ENCODE results near the gene HSPA8. TPM values are rescaled to one million over a fixed set of nuclear protein-coding genes. Genes with fewer than 3 reads are reported as not detected.
"Not testable (repeated sequence)": the region's sequence is repeated elsewhere in the genome, so short reads cannot be mapped to it uniquely, and the experiment has no call there.

Gene HSPA8
- total and polyA plus RNA-seq, 5 donors from 2014 or later = 1,352 to 1,932 (median 1,515) TPM

DNA sequence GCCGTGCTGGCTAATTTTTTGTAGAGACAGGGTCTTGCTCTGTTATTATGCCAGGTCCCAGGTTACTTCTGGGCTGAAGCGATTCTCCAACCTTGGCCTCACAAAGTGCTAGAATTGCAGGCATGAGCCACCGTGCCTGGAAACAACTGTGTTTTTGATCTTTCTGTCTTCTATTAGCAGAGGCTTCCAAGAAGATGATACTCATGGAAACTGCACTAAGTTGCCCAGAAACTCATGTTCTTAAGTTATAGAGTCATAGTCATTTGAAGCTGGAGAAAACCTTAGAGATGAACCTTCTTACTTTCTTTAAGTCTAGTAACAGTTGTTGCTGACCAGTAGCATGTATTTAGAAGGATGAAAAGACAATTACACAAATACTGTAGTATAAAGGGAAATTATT, 37.1 kb upstream of the HSPA8 start:
- peaks cover 15% of the 10 kb centered on the region for H3K4me1 ChIP-seq (ENCODE audit: control insufficient read depth, insufficient read depth, low read length, poor library complexity, severe bottlenecking)
- no peak for ATAC-seq (ENCODE audit: low read depth in 2 of 2)
- H3K9me3 ChIP-seq (ENCODE audit: control insufficient read depth in 2 of 2, low read length in 2 of 2) = no peaks in the 10 kb centered on the region
- Mint-ChIP-seq H3K4me1 (peaks cover 17 to 31% (median 24%) of the 10 kb centered on the region in 4 donors), H3K36me3 (peaks cover 7% of the 10 kb centered on the region), H3K9me3 (no peaks in the 10 kb centered on the region), H3K4me3 (peak overlapping the region in 1 of 4 donors; percentile 43), H3K27me3 (no peaks in the 10 kb centered on the region), H3K27ac (no peak overlapping the region)
- H3K27me3 ChIP-seq (ENCODE audit: control insufficient read depth, insufficient read depth, low read length) = no peaks in the 10 kb centered on the region
- no peak overlapping the region for H3K4me3 ChIP-seq (ENCODE audit: low read depth, low read length)
- H3K36me3 ChIP-seq (ENCODE audit: control insufficient read depth, insufficient read depth, low read length) = no peaks in the 10 kb centered on the region
- DNase-seq = no peak
- no peak overlapping the region for H3K27ac ChIP-seq (ENCODE audit: insufficient read depth, low read length, poor library complexity, severe bottlenecking)

DNA sequence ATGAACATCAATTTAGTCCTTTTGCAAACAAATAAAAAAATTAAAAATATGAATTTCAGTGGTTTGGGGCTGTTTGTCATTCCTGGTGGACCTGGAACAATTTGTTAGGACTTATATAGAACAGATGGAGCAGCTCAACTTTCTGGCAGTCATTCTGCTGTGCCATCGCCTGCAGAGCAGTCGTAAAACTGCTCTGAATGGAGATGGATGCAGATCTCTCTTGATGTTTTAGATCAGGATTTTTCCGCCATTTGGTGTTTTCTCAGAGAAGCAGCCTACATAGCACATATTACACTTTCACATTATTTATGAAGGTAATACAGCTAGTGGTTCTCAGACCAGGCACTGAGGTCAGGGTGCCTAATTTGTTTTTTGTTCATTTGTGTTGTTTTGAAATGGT, 31.8 kb upstream of the HSPA8 start:
- Histone ChIP-seq H3K4me3 (ENCODE audit: low read depth, low read length) (no peak overlapping the region), H3K9me3 (ENCODE audit: control insufficient read depth in 2 of 2, low read length in 2 of 2) (no peaks in the 10 kb centered on the region), H3K36me3 (ENCODE audit: control insufficient read depth, insufficient read depth, low read length) (no peaks in the 10 kb centered on the region), H3K27me3 (ENCODE audit: control insufficient read depth, insufficient read depth, low read length) (no peaks in the 10 kb centered on the region), H3K4me1 (ENCODE audit: control insufficient read depth, insufficient read depth, low read length, poor library complexity, severe bottlenecking) (peaks cover under 1% of the 10 kb centered on the region), H3K27ac (ENCODE audit: insufficient read depth, low read length, poor library complexity, severe bottlenecking) (no peak overlapping the region)
- Mint-ChIP-seq H3K27me3 (no peaks in the 10 kb centered on the region), H3K27ac (no peak overlapping the region), H3K4me1 (peaks cover 0 to 19% (median 4%) of the 10 kb centered on the region in 4 donors), H3K4me3 (no peak overlapping the region), H3K9me3 (no peaks in the 10 kb centered on the region), H3K36me3 (peaks cover 7% of the 10 kb centered on the region)
- DNase-seq (no peak), ATAC-seq (ENCODE audit: low read depth in 2 of 2) (no peak)

DNA sequence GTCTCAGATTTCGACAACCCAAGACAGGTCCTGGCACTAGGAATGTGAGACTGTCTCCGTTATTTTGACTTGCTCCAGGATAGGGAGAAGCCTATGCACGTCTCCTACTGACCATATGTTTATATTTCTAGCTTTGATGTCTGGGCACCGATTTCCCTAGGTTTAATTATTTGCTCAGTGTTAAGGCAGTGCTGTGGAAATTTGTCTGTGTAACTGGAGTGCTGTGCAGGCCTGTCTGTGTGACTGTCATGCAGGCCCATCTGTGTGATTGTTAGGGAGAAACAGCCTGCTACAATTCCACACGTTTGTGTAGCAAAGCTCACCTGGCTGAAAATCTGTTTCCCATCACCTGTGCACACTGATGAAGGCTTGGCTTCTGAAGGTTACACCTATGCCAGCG, 29.6 kb upstream of the HSPA8 start:
- Mint-ChIP-seq H3K36me3 (no peaks in the 10 kb centered on the region), H3K4me3 (peak overlapping the region in 1 of 4 donors; percentile 4), H3K27me3 (no peaks in the 10 kb centered on the region), H3K27ac (peak overlapping the region in 2 of 3 donors; percentile 81 to 85), H3K9me3 (no peaks in the 10 kb centered on the region), H3K4me1 (peaks cover 6 to 38% (median 15%) of the 10 kb centered on the region in 4 donors)
- no peaks in the 10 kb centered on the region for H3K27me3 ChIP-seq (ENCODE audit: control insufficient read depth, insufficient read depth, low read length)
- DNase-seq (no peak), ATAC-seq (ENCODE audit: low read depth in 2 of 2) (no peak)
- H3K4me1 ChIP-seq (ENCODE audit: control insufficient read depth, insufficient read depth, low read length, poor library complexity, severe bottlenecking) = peaks cover 23% of the 10 kb centered on the region
- H3K4me3 ChIP-seq (ENCODE audit: low read depth, low read length) = no peak overlapping the region
- no peaks in the 10 kb centered on the region for H3K9me3 ChIP-seq (ENCODE audit: control insufficient read depth in 2 of 2, low read length in 2 of 2)
- no peaks in the 10 kb centered on the region for H3K36me3 ChIP-seq (ENCODE audit: control insufficient read depth, insufficient read depth, low read length)
- H3K27ac ChIP-seq (ENCODE audit: insufficient read depth, low read length, poor library complexity, severe bottlenecking) = no peak overlapping the region

DNA sequence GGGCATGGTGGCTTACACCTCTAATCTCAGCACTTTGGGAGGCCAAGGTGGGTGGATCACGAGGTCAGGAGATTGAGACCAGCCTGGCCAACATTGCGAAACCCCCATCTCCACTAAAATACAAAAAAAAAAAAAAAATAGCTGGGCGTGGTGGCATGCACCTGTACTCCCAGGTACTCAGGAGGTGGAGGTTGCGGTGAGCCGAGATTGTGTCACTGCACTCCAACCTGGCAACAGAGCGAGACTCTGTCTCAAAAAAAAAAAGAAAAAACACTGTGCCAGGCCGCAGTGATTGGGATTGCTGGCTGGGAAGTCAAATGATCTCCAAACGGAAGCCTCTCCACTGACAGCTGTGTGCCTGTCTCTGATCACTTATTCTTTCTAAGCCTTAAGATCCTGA, 28.2 kb upstream of the HSPA8 start:
- H3K27ac ChIP-seq (ENCODE audit: insufficient read depth, low read length, poor library complexity, severe bottlenecking); H3K36me3 Mint-ChIP-seq; H3K9me3 ChIP-seq (ENCODE audit: control insufficient read depth in 2 of 2, low read length in 2 of 2); H3K27me3 ChIP-seq (ENCODE audit: control insufficient read depth, insufficient read depth, low read length); H3K36me3 ChIP-seq (ENCODE audit: control insufficient read depth, insufficient read depth, low read length); H3K4me3 ChIP-seq (ENCODE audit: low read depth, low read length); H3K9me3 Mint-ChIP-seq; DNase-seq; H3K4me3 Mint-ChIP-seq; ATAC-seq (ENCODE audit: low read depth in 2 of 2); H3K27me3 Mint-ChIP-seq: not testable (repeated sequence)
- Mint-ChIP-seq H3K27ac (peak overlapping the region; percentile 79 to 85 (median 81)), H3K4me1 (peaks cover 8 to 51% (median 21%) of the 10 kb centered on the region in 4 donors)
- peaks cover 30% of the 10 kb centered on the region for H3K4me1 ChIP-seq (ENCODE audit: control insufficient read depth, insufficient read depth, low read length, poor library complexity, severe bottlenecking)

DNA sequence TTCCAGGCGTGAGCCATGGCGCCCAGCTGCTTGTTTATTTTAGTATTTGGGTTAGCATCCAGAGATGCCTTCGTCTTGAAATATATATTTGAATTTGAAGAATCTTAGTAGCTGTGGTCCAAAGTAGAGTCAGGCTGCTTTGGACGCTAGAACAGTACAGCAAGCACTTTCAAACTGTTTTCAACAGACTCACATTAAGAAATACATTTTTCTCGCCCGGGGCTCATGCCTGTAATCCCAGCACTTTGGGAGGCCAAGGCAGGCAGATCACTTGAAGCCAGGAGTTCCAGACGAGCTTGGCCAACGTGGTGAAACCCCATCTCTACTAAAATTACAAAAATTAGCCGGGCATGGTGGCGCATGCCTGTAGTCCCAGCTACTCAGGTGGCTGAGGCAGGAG, 27.0 kb upstream of the HSPA8 start:
- ATAC-seq (ENCODE audit: low read depth in 2 of 2); H3K9me3 Mint-ChIP-seq; H3K36me3 ChIP-seq (ENCODE audit: control insufficient read depth, insufficient read depth, low read length); DNase-seq; H3K27me3 ChIP-seq (ENCODE audit: control insufficient read depth, insufficient read depth, low read length); H3K9me3 ChIP-seq (ENCODE audit: control insufficient read depth in 2 of 2, low read length in 2 of 2); H3K36me3 Mint-ChIP-seq; H3K27me3 Mint-ChIP-seq; H3K27ac ChIP-seq (ENCODE audit: insufficient read depth, low read length, poor library complexity, severe bottlenecking); H3K4me3 ChIP-seq (ENCODE audit: low read depth, low read length): not testable (repeated sequence)
- H3K4me1 ChIP-seq (ENCODE audit: control insufficient read depth, insufficient read depth, low read length, poor library complexity, severe bottlenecking) = peaks cover 30% of the 10 kb centered on the region
- Mint-ChIP-seq H3K4me1 (peaks cover 10 to 59% (median 21%) of the 10 kb centered on the region in 4 donors), H3K27ac (peak overlapping the region; percentile 94 to 98 (median 95)), H3K4me3 (peak overlapping the region in 2 of 4 donors; percentile 21 to 46)

DNA sequence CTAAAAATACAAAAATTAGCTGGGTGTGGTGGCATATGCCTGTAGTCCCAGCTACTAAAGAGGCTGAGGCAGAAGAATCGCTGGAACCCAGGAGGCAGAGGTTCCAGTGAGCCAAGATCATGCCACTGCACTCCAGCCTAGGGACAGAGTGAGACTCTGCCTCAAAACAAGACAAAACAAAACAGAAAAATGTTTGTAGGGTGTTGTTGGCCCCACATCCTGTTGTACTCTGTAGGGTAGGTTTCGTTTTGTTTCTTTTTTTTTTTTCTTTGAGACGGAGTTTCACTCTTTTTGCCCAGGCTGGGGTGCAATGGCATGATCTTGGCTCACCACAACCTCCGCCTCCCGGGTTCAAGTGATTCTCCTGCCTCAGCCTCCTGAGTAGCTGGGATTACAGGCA, 25.7 kb upstream of the HSPA8 start:
- H3K4me3 ChIP-seq (ENCODE audit: low read depth, low read length) = peak overlapping the region; percentile 44
- peaks cover 21 to 71% (median 32%) of the 10 kb centered on the region in 4 donors for H3K4me1 Mint-ChIP-seq

DNA sequence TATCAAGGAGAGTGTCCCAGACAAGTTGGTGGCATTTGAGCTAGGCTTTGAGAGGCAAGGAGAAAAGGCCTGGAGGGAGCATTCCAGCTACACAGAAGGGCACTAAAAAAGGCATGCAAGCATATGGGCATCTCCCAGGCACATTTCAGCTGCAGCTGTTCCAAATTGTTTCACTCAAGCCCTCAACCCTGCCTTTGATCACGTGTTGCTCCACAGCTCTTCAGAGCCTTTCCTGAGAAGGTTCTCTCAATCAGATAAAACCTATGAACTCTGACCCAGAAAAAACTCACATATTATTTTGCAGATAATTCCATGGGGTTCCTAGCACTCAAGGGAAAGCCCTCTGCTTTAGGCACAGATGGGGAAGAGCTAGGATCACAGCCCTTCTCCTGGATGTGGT, 24.4 kb upstream of the HSPA8 start:
- peak overlapping the region; percentile 55 for H3K27ac ChIP-seq (ENCODE audit: insufficient read depth, low read length, poor library complexity, severe bottlenecking)

More for the DNA sequence above, 25.7 kb upstream of the HSPA8 start:
- H3K27ac Mint-ChIP-seq = peak overlapping the region; percentile 94 to 98 (median 95)
- DNase-seq (peak in 2 of 3 donors; percentile 66 to 85), ATAC-seq (ENCODE audit: low read depth in 2 of 2) (peak; percentile 90 to 93)
- peak overlapping the region; percentile 81 to 89 (median 84) for H3K4me3 Mint-ChIP-seq
- H3K36me3 ChIP-seq (ENCODE audit: control insufficient read depth, insufficient read depth, low read length); H3K9me3 Mint-ChIP-seq; H3K27me3 ChIP-seq (ENCODE audit: control insufficient read depth, insufficient read depth, low read length); H3K27me3 Mint-ChIP-seq; H3K36me3 Mint-ChIP-seq; H3K9me3 ChIP-seq (ENCODE audit: control insufficient read depth in 2 of 2, low read length in 2 of 2): not testable (repeated sequence)
- Histone ChIP-seq H3K27ac (ENCODE audit: insufficient read depth, low read length, poor library complexity, severe bottlenecking) (peak overlapping the region; percentile 75), H3K4me1 (ENCODE audit: control insufficient read depth, insufficient read depth, low read length, poor library complexity, severe bottlenecking) (peaks cover 40% of the 10 kb centered on the region)

DNA sequence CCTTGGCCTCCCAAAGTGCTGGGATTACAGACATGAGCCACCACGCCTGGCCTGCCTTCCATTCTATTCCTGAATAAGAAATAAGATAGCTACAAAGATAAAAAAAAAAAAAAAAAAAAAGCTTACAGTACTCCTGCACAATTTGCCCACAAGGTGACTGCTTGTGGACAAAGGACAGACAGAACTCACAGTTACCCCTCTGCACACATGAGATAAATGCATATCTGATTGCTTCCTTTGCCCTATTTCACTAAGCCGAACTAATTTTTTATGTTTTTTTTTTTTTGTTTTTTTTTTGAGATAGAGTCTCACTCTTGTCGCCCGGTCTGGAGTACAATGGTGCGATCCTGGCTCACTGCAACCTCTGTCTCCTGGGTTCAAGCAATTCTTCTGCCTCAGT, 23.6 kb upstream of the HSPA8 start:
- Histone ChIP-seq H3K4me1 (ENCODE audit: control insufficient read depth, insufficient read depth, low read length, poor library complexity, severe bottlenecking) (peaks cover 41% of the 10 kb centered on the region), H3K4me3 (ENCODE audit: low read depth, low read length) (no peak overlapping the region), H3K27me3 (ENCODE audit: control insufficient read depth, insufficient read depth, low read length) (no peaks in the 10 kb centered on the region), H3K9me3 (ENCODE audit: control insufficient read depth in 2 of 2, low read length in 2 of 2) (no peaks in the 10 kb centered on the region), H3K36me3 (ENCODE audit: control insufficient read depth, insufficient read depth, low read length) (no peaks in the 10 kb centered on the region), H3K27ac (ENCODE audit: insufficient read depth, low read length, poor library complexity, severe bottlenecking) (peak overlapping the region; percentile 55)
- DNase-seq = no peak
- Mint-ChIP-seq H3K27ac (peak overlapping the region in 2 of 3 donors; percentile 63 to 98), H3K27me3 (no peaks in the 10 kb centered on the region), H3K36me3 (peaks cover 3% of the 10 kb centered on the region), H3K4me3 (no peak overlapping the region), H3K9me3 (peaks cover 0 to 2% (median 0%) of the 10 kb centered on the region in 7 donors), H3K4me1 (peaks cover 24 to 65% (median 37%) of the 10 kb centered on the region in 4 donors)
- no peak for ATAC-seq (ENCODE audit: low read depth in 2 of 2)

More for the DNA sequence above, 24.4 kb upstream of the HSPA8 start:
- no peaks in the 10 kb centered on the region for H3K9me3 ChIP-seq (ENCODE audit: control insufficient read depth in 2 of 2, low read length in 2 of 2)
- Mint-ChIP-seq H3K36me3 (peaks cover 3% of the 10 kb centered on the region), H3K4me3 (peak overlapping the region; percentile 39 to 70 (median 68)), H3K9me3 (peaks cover 0 to 2% (median 0%) of the 10 kb centered on the region in 7 donors), H3K4me1 (peaks cover 24 to 73% (median 37%) of the 10 kb centered on the region in 4 donors), H3K27me3 (no peaks in the 10 kb centered on the region), H3K27ac (peak overlapping the region; percentile 76 to 98 (median 94))
- ATAC-seq (ENCODE audit: low read depth in 2 of 2) (no peak), DNase-seq (peak in 1 of 3 donors; percentile 44)
- H3K4me1 ChIP-seq (ENCODE audit: control insufficient read depth, insufficient read depth, low read length, poor library complexity, severe bottlenecking) = peaks cover 41% of the 10 kb centered on the region
- no peaks in the 10 kb centered on the region for H3K27me3 ChIP-seq (ENCODE audit: control insufficient read depth, insufficient read depth, low read length)
- no peaks in the 10 kb centered on the region for H3K36me3 ChIP-seq (ENCODE audit: control insufficient read depth, insufficient read depth, low read length)
- H3K4me3 ChIP-seq (ENCODE audit: low read depth, low read length) = peak overlapping the region; percentile 57

Data from CD4-positive, CD25-positive, alpha-beta regulatory T cell (primary cell).